BLaER1 treated with 17β-estradiol and CSF1 and Interleukin-3, amounts not matched to agents 10 nM and 100 nM (cell line): ENCODE measurements around the gene CCDC13.
"Not testable (repeated sequence)": the region's sequence is repeated elsewhere in the genome, so short reads cannot be mapped to it uniquely, and the experiment has no call there.

Experiments
- H3K27ac ChIP-seq, 11 experiments: shearing (Covaris generic); formaldehyde crosslinking; 2 replicates each; pipeline ENCODE4 v1.8.1; 2022
- H3K27me3 ChIP-seq, 11 experiments: shearing (Covaris generic); formaldehyde crosslinking; 2 replicates each; pipeline ENCODE4 v1.8.1; 2022
- H3K36me3 ChIP-seq, 11 experiments: shearing (Covaris generic); formaldehyde crosslinking; 2 replicates each; pipeline ENCODE4 v1.8.1; 2022
- H3K4me1 ChIP-seq, 10 experiments: shearing (Covaris generic); formaldehyde crosslinking; 2 replicates each; pipeline ENCODE4 v1.8.1; 2022
- H3K4me2 ChIP-seq, 11 experiments: shearing (Covaris generic); formaldehyde crosslinking; 2 replicates each; pipeline ENCODE4 v1.8.1; 2022
- H3K4me3 ChIP-seq, 10 experiments: shearing (Covaris generic); formaldehyde crosslinking; 2 replicates each; pipeline ENCODE4 v1.8.1; 2022
- H3K9ac ChIP-seq, 11 experiments: shearing (Covaris generic); formaldehyde crosslinking; 2 replicates each; pipeline ENCODE4 v1.8.1; 2022
- H3K9me3 ChIP-seq, 11 experiments: shearing (Covaris generic); formaldehyde crosslinking; replicated peaks in 1 of 11; 2 replicates each; pipeline ENCODE4 v1.8.1; 2022
- H4K20me1 ChIP-seq, 11 experiments: shearing (Covaris generic); formaldehyde crosslinking; 2 replicates each; pipeline ENCODE4 v1.8.1; 2022
- Cebpa-rat ChIP-seq, 11 experiments: shearing (Covaris generic); IDR thresholded peaks; 2 replicates each; pipeline ENCODE4 v1.8.1; 2022

The CCDC13 gene

GRCh38 chr3:42772670-42773408, at the start of gene CCDC13:
Gene CCDC13, minus strand, starts transcription at chr3:42773253. Its CDS starts 14,908 bp downstream, at chr3:42758345.
- H3K36me3 ChIP-seq = peaks cover 0 to 22% (median 8%) of the 10 kb centered on the region in 11 experiments; a peak in 10 of 22 replicates
- peaks cover 0 to 16% (median 11%) of the 10 kb centered on the region in 11 experiments; a peak in 14 of 22 replicates for H3K9me3 ChIP-seq
- peak within 1 kb of the TSS; percentile 69 to 92 (median 77) for H3K9ac ChIP-seq
- H3K27ac ChIP-seq = peak within 1 kb of the TSS; percentile 48 to 97 (median 79)
- H3K27me3 ChIP-seq = no peaks in the 10 kb centered on the region; a peak in 1 of 22 replicates
- no peak for TF ChIP-seq Cebpa-rat (IDR thresholded peaks at IDR 0.05)
- H3K4me3 ChIP-seq = peak within 1 kb of the TSS; percentile 56 to 72 (median 62)
- H4K20me1 ChIP-seq = no peaks in the 10 kb centered on the region
- H3K4me2 ChIP-seq = peak within 1 kb of the TSS; percentile 73 to 95 (median 88)
- peaks cover 12 to 20% (median 16%) of the 10 kb centered on the region in 10 experiments for H3K4me1 ChIP-seq

GRCh38 chr3:42822828-42823227, 49.8 kb upstream of the CCDC13 start:
- Histone ChIP-seq H3K4me2 (peak overlapping the region in 5 of 11 experiments; percentile 0 to 54 (median 15); a peak in 7 of 22 replicates), H3K9me3 (peaks cover 0 to 6% (median 0%) of the 10 kb centered on the region in 11 experiments; a peak in 3 of 22 replicates), H3K27me3 (no peaks in the 10 kb centered on the region), H3K4me3 (no peak overlapping the region), H3K9ac (no peak overlapping the region), H3K4me1 (peaks cover 0 to 16% (median 8%) of the 10 kb centered on the region in 10 experiments; a peak in 10 of 20 replicates), H4K20me1 (no peaks in the 10 kb centered on the region), H3K36me3 (no peaks in the 10 kb centered on the region), H3K27ac (no peak overlapping the region)
- no peak for TF ChIP-seq Cebpa-rat (IDR thresholded peaks at IDR 0.05)

- H4K20me1 ChIP-seq = no peaks in the 10 kb centered on the region
- H3K4me1 ChIP-seq = peaks cover 0 to 16% (median 8%) of the 10 kb centered on the region in 10 experiments; a peak in 10 of 20 replicates
- no peak overlapping the region for H3K4me2 ChIP-seq
- no peak overlapping the region for H3K27ac ChIP-seq
- no peak overlapping the region for H3K9ac ChIP-seq
- no peak overlapping the region for H3K4me3 ChIP-seq
- no peaks in the 10 kb centered on the region for H3K27me3 ChIP-seq
- H3K36me3 ChIP-seq = no peaks in the 10 kb centered on the region
- peaks cover 0 to 6% (median 0%) of the 10 kb centered on the region in 11 experiments; a peak in 3 of 22 replicates for H3K9me3 ChIP-seq
- TF ChIP-seq Cebpa-rat (IDR thresholded peaks at IDR 0.05) = no peak
Observed at GRCh38 chr3:42820746-42821051, 47.6 kb upstream of the CCDC13 start.

GRCh38 chr3:42819351-42819965, 46.4 kb upstream of the CCDC13 start:
- H3K36me3 ChIP-seq = no peaks in the 10 kb centered on the region
- no peak overlapping the region for H3K27ac ChIP-seq
- H3K4me1 ChIP-seq = peaks cover 0 to 16% (median 8%) of the 10 kb centered on the region in 10 experiments; a peak in 10 of 20 replicates
- no peak overlapping the region for H3K4me2 ChIP-seq
- no peak for TF ChIP-seq Cebpa-rat (IDR thresholded peaks at IDR 0.05)
- H3K4me3 ChIP-seq = no peak overlapping the region
- no peaks in the 10 kb centered on the region for H3K27me3 ChIP-seq
- peaks cover 0 to 2% (median 0%) of the 10 kb centered on the region in 11 experiments; a peak in 3 of 22 replicates for H3K9me3 ChIP-seq
- no peak overlapping the region for H3K9ac ChIP-seq
- no peaks in the 10 kb centered on the region for H4K20me1 ChIP-seq

GRCh38 chr3:42815826-42816225, 42.8 kb upstream of the CCDC13 start:
- TF ChIP-seq Cebpa-rat (IDR thresholded peaks at IDR 0.05) = no peak
- no peak overlapping the region for H3K27ac ChIP-seq
- H3K4me2 ChIP-seq = no peak overlapping the region

GRCh38 chr3:42814914-42815507, 42.0 kb upstream of the CCDC13 start:
- Histone ChIP-seq H3K9me3 (no peaks in the 10 kb centered on the region), H4K20me1 (no peaks in the 10 kb centered on the region), H3K36me3 (no peaks in the 10 kb centered on the region), H3K27ac (no peak overlapping the region), H3K9ac (no peak overlapping the region), H3K27me3 (no peaks in the 10 kb centered on the region), H3K4me3 (no peak overlapping the region), H3K4me2 (no peak overlapping the region), H3K4me1 (no peaks in the 10 kb centered on the region)
- TF ChIP-seq Cebpa-rat (IDR thresholded peaks at IDR 0.05) = no peak

More at GRCh38 chr3:42815826-42816225, 42.8 kb upstream of the CCDC13 start:
- Histone ChIP-seq H3K27me3 (no peaks in the 10 kb centered on the region), H3K4me3 (no peak overlapping the region), H3K9me3 (no peaks in the 10 kb centered on the region), H4K20me1 (no peaks in the 10 kb centered on the region), H3K9ac (no peak overlapping the region), H3K4me1 (no peaks in the 10 kb centered on the region), H3K36me3 (no peaks in the 10 kb centered on the region)

- no peaks in the 10 kb centered on the region for H3K36me3 ChIP-seq
- H3K9me3 ChIP-seq = no peaks in the 10 kb centered on the region
- no peak overlapping the region for H3K9ac ChIP-seq
- no peaks in the 10 kb centered on the region for H3K27me3 ChIP-seq
- H3K4me3 ChIP-seq = no peak overlapping the region
- H3K4me1 ChIP-seq = no peaks in the 10 kb centered on the region
- no peak overlapping the region for H3K27ac ChIP-seq
- no peak overlapping the region for H3K4me2 ChIP-seq
- TF ChIP-seq Cebpa-rat (IDR thresholded peaks at IDR 0.05) = no peak
- no peaks in the 10 kb centered on the region for H4K20me1 ChIP-seq
Observed at GRCh38 chr3:42814246-42814645, 41.2 kb upstream of the CCDC13 start.

- H3K27ac ChIP-seq = not testable (repeated sequence)
Observed at GRCh38 chr3:42811118-42811883, 38.2 kb upstream of the CCDC13 start.

GRCh38 chr3:42810706-42811105, 37.7 kb upstream of the CCDC13 start:
- not testable (repeated sequence) for H3K4me3 ChIP-seq, H3K4me1 ChIP-seq

More at GRCh38 chr3:42811118-42811883, 38.2 kb upstream of the CCDC13 start:
- not testable (repeated sequence) for H4K20me1 ChIP-seq, H3K4me1 ChIP-seq, H3K36me3 ChIP-seq, H3K9me3 ChIP-seq, H3K9ac ChIP-seq, H3K4me2 ChIP-seq, H3K27me3 ChIP-seq, H3K4me3 ChIP-seq

More at GRCh38 chr3:42810706-42811105, 37.7 kb upstream of the CCDC13 start:
- not testable (repeated sequence) for H3K36me3 ChIP-seq, H3K4me2 ChIP-seq, H4K20me1 ChIP-seq, H3K27me3 ChIP-seq, H3K9me3 ChIP-seq, H3K9ac ChIP-seq, H3K27ac ChIP-seq
